T-helper 2 cell (primary cell): ENCODE measurements around the gene DSC2.

ENCODE experiments used
- DNase-seq, 5 experiments: peaks; one replicate each; pipeline versions ENCODE4 v3.0.0 to v3.0.0-alpha.2; 2012 to 2022

Gene DSC2

GRCh38 chr18:31097666-31098065, 4.6 kb downstream of the DSC2 start:
- DNase-seq = no peak

GRCh38 chr18:31093880-31094279, 8.3 kb downstream of the DSC2 start:
- DNase-seq = no peak

GRCh38 chr18:31093294-31093693, 8.9 kb downstream of the DSC2 start:
- no peak for DNase-seq

- DNase-seq = no peak
These were observed 10.9 kb downstream of the DSC2 start for GRCh38 chr18:31091350-31091749.

- DNase-seq = no peak
These were observed 13.7 kb downstream of the DSC2 start for GRCh38 chr18:31088532-31088931.

- no peak for DNase-seq
These were observed 22.2 kb downstream of the DSC2 start for GRCh38 chr18:31079973-31080372.

GRCh38 chr18:31077878-31078277, 24.3 kb downstream of the DSC2 start:
- DNase-seq = no peak

- no peak for DNase-seq
These were observed 30.0 kb downstream of the DSC2 start for GRCh38 chr18:31072175-31072574.

- no peak for DNase-seq
These were observed 32.0 kb downstream of the DSC2 start for GRCh38 chr18:31070206-31070605.

- DNase-seq = no peak
These were observed 36.0 kb downstream of the DSC2 start for GRCh38 chr18:31066266-31066665.

GRCh38 chr18:31065036-31065773, 37.0 kb downstream of the DSC2 start:
- DNase-seq = no peak

GRCh38 chr18:31064130-31064529, 38.1 kb downstream of the DSC2 start:
- no peak for DNase-seq

GRCh38 chr18:31061945-31062344, 40.3 kb downstream of the DSC2 start:
- no peak for DNase-seq

- no peak for DNase-seq
These were observed 43.3 kb downstream of the DSC2 start for GRCh38 chr18:31058897-31059296.

GRCh38 chr18:31057917-31058316, 44.3 kb downstream of the DSC2 start:
- DNase-seq = no peak

GRCh38 chr18:31057051-31057450, 45.2 kb downstream of the DSC2 start:
- no peak for DNase-seq

- DNase-seq = no peak
These were observed 45.9 kb downstream of the DSC2 start for GRCh38 chr18:31056296-31056695.

- DNase-seq = no peak
These were observed 51.6 kb downstream of the DSC2 start for GRCh38 chr18:31050635-31051034.

- DNase-seq = no peak
These were observed 53.0 kb downstream of the DSC2 start for GRCh38 chr18:31049189-31049588.

GRCh38 chr18:31048216-31048615, 54.0 kb downstream of the DSC2 start:
- DNase-seq = no peak

- DNase-seq = no peak
These were observed 55.3 kb downstream of the DSC2 start for GRCh38 chr18:31046916-31047315.

GRCh38 chr18:31045599-31045998, 56.6 kb downstream of the DSC2 start:
- no peak for DNase-seq

GRCh38 chr18:31044926-31045325, 57.3 kb downstream of the DSC2 start:
- DNase-seq = no peak

- DNase-seq = no peak
These were observed 58.5 kb downstream of the DSC2 start for GRCh38 chr18:31043709-31044108.
